ENCODE measurements around the gene LIMCH1. TPM values are rescaled to one million over a fixed set of nuclear protein-coding genes. Genes with fewer than 3 reads are reported as not detected.

Gene LIMCH1
- polyA plus RNA-seq, 1 experiment: 1.1 TPM

DNA sequence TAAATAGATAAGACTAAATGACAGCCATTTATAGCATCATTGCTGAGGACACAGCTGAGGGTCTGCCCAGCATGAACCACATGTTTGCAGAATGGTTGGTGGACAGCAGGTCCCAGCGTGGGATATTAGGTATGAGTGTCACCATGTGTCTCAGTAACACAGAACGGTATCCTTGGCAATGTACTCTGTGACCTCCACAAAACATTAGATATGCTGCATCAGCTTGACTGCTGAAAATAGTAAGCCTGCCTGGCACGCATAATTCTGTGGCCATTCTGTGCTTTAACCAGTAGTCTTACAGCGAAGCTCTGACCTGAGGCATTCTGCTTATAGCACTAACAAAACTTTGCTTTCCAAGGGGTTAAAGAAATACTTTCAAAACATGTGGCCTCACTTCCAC lies 32.0 kb downstream of the LIMCH1 start:
- no peak for DNase-seq (ENCODE audit: low read depth, low spot score)
- Histone ChIP-seq H3K4me3 (ENCODE audit: low read depth, low read length) (no peak overlapping the region), H3K27ac (ENCODE audit: low read depth, low read length) (no peak overlapping the region), H3K27me3 (ENCODE audit: control insufficient read depth, insufficient read depth, low read length) (peaks cover 4% of the 10 kb centered on the region), H3K9me3 (ENCODE audit: control insufficient read depth, insufficient read depth, low read length) (no peaks in the 10 kb centered on the region)
- CTCF ChIA-PET: no interaction called here
- POLR2A ChIA-PET: no interaction called here
- TF ChIP-seq, protein P1, sequence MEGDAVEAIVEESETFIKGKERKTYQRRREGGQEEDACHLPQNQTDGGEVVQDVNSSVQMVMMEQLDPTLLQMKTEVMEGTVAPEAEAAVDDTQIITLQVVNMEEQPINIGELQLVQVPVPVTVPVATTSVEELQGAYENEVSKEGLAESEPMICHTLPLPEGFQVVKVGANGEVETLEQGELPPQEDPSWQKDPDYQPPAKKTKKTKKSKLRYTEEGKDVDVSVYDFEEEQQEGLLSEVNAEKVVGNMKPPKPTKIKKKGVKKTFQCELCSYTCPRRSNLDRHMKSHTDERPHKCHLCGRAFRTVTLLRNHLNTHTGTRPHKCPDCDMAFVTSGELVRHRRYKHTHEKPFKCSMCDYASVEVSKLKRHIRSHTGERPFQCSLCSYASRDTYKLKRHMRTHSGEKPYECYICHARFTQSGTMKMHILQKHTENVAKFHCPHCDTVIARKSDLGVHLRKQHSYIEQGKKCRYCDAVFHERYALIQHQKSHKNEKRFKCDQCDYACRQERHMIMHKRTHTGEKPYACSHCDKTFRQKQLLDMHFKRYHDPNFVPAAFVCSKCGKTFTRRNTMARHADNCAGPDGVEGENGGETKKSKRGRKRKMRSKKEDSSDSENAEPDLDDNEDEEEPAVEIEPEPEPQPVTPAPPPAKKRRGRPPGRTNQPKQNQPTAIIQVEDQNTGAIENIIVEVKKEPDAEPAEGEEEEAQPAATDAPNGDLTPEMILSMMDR (IDR thresholded peaks at IDR 0.05; ENCODE audit: low read depth, low read length): no peak

DNA sequence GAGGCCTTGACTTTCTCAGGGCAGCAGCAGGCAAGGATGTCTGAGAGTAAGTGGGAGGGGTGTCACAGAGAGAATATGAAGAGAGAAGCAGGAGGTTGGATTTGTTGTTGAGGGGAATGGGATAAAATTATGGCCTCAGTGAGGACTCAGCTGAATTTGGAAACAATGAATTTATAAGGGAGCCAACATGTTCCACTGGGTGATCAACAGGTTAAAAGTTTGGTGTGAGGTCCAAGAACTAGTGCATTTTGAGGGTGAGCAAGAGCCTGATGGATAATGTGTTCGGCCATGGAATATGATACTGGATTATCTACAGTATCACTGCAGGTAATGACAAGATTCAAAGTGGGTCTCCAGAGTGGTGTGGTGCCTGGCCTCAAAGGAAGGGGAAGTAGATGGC lies 33.5 kb downstream of the LIMCH1 start:
- TF ChIP-seq, protein P1 (IDR thresholded peaks at IDR 0.05; ENCODE audit: low read depth, low read length): no peak
- no peaks in the 10 kb centered on the region for H3K9me3 ChIP-seq (ENCODE audit: control insufficient read depth, insufficient read depth, low read length)
- ChIA-PET POLR2A (no interaction called here), CTCF (no interaction called here)
- peaks cover 4% of the 10 kb centered on the region for H3K27me3 ChIP-seq (ENCODE audit: control insufficient read depth, insufficient read depth, low read length)
- H3K27ac ChIP-seq (ENCODE audit: low read depth, low read length): no peak overlapping the region
- DNase-seq (ENCODE audit: low read depth, low spot score): no peak
- no peak overlapping the region for H3K4me3 ChIP-seq (ENCODE audit: low read depth, low read length)

- no peaks in the 10 kb centered on the region for H3K9me3 ChIP-seq (ENCODE audit: control insufficient read depth, insufficient read depth, low read length)
- peaks cover 4% of the 10 kb centered on the region for H3K27me3 ChIP-seq (ENCODE audit: control insufficient read depth, insufficient read depth, low read length)
- TF ChIP-seq, protein P1 (IDR thresholded peaks at IDR 0.05; ENCODE audit: low read depth, low read length): no peak
- no peak overlapping the region for H3K4me3 ChIP-seq (ENCODE audit: low read depth, low read length)
- no peak for DNase-seq (ENCODE audit: low read depth, low spot score)
- POLR2A ChIA-PET: no interaction called here
- H3K27ac ChIP-seq (ENCODE audit: low read depth, low read length): no peak overlapping the region
- CTCF ChIA-PET: no interaction called here
These were observed 34.6 kb downstream of the LIMCH1 start for GRCh38 chr4:41572516-41572915.

GRCh38 chr4:41572956-41573355 lies 35.0 kb downstream of the LIMCH1 start:
- POLR2A ChIA-PET: no interaction called here
- Histone ChIP-seq H3K27ac (ENCODE audit: low read depth, low read length) (no peak overlapping the region), H3K4me3 (ENCODE audit: low read depth, low read length) (no peak overlapping the region), H3K27me3 (ENCODE audit: control insufficient read depth, insufficient read depth, low read length) (peaks cover 4% of the 10 kb centered on the region), H3K9me3 (ENCODE audit: control insufficient read depth, insufficient read depth, low read length) (no peaks in the 10 kb centered on the region)
- TF ChIP-seq, protein P1 (IDR thresholded peaks at IDR 0.05; ENCODE audit: low read depth, low read length): no peak
- CTCF ChIA-PET: no interaction called here
- no peak for DNase-seq (ENCODE audit: low read depth, low spot score)

- H3K27ac ChIP-seq (ENCODE audit: low read depth, low read length): no peak overlapping the region
- no peaks in the 10 kb centered on the region for H3K9me3 ChIP-seq (ENCODE audit: control insufficient read depth, insufficient read depth, low read length)
- peaks cover 4% of the 10 kb centered on the region for H3K27me3 ChIP-seq (ENCODE audit: control insufficient read depth, insufficient read depth, low read length)
- POLR2A ChIA-PET: no interaction called here
- DNase-seq (ENCODE audit: low read depth, low spot score): no peak
- H3K4me3 ChIP-seq (ENCODE audit: low read depth, low read length): no peak overlapping the region
- TF ChIP-seq, protein P1 (IDR thresholded peaks at IDR 0.05; ENCODE audit: low read depth, low read length): no peak
- CTCF ChIA-PET: no interaction called here
These were observed 35.6 kb downstream of the LIMCH1 start for GRCh38 chr4:41573502-41574001.
